Fibroblast of skin of left quadriceps (primary cell): ENCODE results near the gene NTM.
"Not testable (repeated sequence)": the region's sequence is repeated elsewhere in the genome, so short reads cannot be mapped to it uniquely, and the experiment has no call there.

Experiments used
- DNase-seq, 2 experiments: peaks; one replicate each; pipeline ENCODE4 v3.0.0-alpha.2; 2013; ENCODE audit warnings: low read depth in 2 of 2

Gene NTM

DNA sequence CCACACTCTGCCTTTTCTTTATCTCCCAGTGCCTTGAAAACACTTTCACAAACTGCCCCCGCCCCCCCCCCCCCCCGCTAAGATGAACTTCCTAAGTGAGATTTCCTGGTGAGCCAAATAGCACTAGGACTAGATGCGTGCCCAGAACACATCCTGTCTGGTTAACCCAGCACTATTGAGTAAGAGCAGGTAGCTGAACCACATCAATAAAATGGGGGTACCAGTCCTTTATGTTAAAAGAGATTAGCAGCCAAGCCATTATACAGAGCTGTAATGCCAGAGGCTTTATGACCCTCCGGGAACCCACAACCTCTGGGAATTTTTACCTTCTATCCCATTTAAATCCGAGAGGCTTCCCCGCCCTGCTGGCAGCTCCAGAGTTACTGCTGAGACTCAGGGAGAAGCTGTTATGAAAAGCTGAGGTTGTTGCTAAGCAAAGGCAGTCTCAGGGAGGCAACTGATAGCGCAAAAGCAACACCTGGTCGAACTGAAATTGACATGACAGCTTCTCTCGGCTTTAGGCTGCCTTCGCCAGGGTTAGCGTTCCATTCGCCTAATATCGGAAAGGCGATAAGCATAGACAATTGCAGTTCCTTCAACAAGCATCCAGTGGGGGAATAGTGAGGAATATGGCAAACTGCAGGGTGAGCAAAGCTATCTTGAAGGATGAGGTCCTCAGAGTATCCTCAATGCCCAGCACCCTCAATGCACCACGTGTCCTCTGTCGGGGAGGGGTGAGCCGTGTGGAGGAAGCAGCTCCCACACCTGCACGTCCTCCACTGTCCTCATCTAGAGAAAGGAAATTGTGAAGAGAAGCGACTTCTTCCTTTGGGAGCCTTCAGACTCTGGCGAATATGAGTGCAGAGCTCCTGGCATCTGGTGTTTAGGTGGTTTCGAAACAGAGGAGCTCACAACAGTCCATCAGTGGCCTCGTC is 977.0 kb downstream of the NTM start:
- DNase-seq: no peak

DNA sequence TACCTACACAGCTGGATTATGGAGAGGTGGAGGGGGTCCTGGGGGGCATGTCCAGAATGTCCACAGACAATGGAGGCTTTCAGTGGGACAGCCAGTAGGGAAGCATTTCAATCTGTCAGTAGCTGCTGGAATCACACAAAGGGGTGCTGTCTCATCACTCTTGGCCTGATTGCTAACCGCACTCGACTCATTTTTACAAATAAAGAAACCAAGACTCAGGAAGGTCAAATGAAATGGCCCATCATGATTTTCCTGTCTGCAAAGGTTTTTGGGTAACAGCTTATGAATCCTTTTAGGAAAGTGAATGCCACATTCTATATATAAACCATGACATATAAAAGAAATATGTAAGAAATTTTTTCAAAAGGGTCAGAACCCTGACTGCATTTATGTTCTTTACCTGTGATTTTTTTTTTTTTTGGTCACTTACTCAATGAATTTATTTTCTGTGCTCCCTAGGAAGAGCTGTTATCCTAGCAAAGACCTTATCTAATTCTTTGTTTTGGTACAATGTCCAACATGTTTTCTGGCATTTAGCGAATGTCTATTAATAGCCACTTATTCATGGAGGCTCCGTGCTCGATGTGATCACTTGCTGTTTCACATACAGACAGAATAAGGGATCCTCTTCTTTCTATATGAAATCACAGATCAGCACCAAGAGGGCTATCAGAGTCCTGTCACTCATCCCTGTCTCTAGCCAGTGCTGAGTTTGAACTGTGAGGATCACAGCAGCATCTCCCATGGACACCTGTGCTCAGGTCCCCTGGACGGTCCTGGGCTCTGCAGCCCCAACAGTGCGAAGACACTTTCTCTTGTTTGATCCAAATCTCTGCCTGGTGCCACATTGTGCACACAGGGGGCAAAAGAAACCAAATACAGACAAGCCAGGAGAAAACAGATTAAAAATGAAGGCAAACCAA is 979.7 kb downstream of the NTM start:
- DNase-seq: no peak

DNA sequence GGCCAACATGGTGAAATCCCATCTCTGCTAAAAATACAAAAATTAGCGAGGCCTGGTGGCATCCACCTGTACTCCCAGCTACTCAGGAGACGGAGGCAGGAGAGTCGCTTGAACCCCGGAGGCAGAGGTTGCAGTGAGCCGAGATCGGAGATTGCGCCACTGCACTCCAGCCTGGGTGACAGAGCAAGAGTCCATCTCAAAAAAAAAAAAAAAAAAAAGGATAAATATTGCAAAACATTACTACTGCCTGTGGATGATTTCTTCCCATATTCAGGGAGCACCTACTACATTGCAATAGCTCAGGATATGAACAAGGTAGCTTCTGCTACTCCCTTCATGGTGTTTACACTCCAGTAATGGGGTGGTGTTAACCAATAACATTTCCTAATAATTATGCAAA is 980.6 kb downstream of the NTM start:
- DNase-seq: no peak

DNA sequence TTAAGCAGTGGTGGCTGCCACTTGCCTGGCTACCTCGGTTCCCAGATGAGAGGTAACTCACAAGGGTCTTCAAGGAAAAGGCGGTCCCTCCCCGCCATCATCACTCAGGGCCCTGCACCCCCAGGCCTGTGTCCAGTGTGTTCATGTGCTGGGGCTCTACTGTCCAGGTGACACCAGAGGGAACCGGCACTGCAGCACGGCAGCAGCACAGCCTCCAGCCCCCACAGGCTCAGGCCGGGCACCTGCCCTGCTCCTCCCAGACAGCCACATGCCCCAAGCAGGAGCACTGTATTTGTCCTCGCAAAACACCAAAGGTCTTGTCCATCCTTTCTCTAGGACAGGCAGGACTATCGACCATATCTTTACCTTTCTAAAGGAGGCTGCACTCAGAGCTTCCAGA is 982.1 kb downstream of the NTM start:
- DNase-seq: no peak

DNA sequence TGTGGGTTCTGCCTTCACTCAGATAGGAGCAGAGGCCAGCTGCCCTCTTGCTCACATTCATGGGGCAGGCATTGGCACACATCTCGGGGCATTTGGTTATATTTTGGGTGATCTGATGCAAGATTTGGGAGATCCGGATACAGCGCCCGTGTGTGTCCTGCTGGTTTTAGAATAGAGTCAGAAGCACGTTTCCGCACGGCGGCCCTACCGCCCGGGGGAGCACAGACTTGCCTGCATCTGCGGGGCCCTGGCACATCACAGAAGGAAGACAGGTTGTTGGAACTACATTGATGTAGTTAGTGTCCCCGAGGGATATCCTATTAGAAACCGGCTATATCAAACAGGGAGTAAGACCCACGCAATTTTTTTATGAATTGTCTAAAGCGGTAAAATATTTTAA is 982.8 kb downstream of the NTM start:
- DNase-seq: no peak

DNA sequence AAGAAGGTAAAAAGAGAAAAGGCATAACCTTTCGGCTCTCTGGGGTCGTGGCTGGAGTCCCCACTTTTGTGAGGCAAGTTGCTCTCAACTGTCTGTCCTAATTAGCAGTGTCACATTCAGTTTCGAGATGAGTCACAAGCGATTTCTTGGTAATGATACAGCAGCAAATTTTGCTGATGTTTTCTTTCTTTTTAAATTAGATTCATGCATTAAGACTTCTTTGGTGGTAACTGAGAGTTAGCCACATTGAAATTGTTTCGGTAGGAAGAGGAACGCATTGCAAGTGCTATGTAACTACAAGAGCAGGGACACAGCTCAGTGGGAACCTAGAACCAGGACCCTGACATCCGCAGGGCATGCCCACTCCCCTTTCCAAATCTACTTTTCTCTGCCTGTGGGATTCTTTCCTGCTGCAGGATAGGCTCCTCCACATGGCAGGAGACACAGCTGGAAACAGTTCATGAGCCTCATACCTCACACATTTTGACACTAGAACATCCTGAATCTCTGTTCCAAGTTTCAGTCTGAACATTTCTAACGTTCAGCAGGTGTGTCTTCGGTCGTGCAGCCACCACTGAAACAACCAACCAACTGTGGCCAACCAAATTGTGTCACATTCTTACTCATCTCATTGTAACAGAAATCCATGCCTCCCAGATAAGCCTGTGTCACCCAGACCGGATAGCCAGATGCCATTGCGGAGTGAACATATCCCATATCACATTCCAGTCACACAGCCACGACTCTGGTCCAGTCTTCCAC is 987.6 kb downstream of the NTM start:
- DNase-seq: no peak

DNA sequence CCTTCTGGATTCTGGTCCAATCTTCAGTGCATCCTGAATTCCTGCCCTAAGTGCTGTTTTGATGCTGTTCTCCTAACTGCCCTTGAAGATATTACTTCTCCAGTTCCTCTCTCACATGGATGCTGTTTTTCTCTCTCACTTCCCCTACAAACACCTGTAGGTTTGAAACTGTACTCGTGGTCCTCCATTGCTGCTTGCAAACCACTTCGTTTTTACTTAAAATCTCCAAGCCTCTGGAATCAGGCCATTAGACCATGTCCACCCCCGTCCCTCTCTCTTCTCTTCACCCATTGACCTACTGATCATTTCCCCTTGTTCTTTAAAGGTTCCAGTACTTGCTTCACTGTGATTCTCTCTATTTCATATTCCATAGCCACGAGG is 988.1 kb downstream of the NTM start:
- no peak for DNase-seq

DNA sequence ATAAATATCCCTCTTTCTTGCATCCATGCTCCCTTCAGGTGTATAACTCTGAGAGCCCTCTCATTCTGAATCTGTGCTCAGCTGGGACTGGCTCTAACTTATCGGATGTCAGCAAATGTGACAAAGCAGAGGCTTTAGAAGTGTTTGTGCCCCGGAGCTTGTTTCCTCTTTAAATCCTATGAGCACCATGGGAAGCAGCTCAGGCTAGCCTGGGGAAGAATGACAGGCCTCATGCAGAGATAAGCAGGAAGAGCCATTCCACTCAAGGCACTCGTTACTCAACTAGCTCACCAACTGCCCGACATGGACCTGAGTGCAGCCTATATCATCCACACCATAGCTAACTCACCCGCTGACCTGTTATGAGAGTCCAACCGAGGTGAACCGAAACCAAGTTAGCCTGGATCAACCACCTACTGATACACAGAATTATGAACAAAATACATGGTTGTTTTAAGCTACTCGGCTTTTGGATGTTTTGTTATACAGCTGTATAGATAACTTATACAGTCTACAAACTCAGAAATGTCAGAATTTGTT is 990.7 kb downstream of the NTM start:
- DNase-seq: no peak

DNA sequence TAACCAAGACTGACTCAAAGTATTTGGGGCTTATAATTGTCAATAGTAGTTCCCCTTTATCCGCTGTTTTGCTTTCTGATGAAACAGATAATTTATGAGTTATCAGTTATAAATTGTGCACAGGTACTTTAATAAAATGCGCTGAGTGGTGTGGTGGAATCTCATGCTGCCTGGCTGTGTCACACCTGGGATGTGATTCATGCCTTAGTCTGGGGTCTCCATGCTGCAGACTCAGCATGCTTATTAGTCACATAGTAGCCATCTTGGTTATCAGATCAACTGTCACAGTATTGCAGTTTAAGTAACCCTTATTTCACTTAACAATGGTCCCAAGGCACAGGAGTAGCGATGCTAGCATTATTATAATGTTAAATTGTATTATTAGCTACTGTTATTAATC is 995.2 kb downstream of the NTM start:
- no peak for DNase-seq

DNA sequence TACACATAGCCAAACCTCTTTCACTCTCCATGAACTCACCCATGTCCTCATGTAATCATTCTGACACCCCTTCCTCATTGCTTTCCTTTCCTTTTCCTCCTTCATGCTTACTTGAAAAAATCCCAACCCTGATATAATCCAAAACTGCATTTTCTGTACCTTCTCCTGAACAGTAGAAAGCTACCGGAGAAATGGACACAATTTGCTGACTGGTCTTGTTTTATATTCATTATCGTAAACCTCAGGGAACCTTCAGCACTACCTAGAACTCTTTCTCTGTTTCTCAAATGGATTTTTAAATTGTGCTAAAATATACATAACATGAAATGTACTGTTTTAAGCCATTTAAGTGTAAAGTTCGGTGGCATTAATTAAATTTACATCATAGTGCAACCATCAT is 996.9 kb downstream of the NTM start:
- no peak for DNase-seq

DNA sequence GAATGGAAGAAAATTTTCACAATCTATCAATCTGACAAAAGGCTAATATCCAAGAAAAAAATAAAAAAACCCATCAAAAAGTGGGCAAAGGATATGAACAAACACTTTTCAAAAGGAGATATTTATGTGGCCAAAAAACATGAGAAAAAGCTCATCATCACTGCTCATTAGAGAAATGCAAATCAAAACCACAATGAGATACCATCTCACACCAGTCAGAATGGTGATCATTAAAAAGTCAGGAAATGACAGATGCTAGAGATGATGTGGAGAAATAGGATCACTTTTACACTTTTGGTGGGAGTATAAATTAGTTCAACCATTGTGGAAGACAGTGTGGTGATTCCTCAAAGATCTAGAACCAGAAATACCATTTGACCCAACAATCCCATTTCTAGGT is 999.7 kb downstream of the NTM start:
- not testable (repeated sequence) for DNase-seq

DNA sequence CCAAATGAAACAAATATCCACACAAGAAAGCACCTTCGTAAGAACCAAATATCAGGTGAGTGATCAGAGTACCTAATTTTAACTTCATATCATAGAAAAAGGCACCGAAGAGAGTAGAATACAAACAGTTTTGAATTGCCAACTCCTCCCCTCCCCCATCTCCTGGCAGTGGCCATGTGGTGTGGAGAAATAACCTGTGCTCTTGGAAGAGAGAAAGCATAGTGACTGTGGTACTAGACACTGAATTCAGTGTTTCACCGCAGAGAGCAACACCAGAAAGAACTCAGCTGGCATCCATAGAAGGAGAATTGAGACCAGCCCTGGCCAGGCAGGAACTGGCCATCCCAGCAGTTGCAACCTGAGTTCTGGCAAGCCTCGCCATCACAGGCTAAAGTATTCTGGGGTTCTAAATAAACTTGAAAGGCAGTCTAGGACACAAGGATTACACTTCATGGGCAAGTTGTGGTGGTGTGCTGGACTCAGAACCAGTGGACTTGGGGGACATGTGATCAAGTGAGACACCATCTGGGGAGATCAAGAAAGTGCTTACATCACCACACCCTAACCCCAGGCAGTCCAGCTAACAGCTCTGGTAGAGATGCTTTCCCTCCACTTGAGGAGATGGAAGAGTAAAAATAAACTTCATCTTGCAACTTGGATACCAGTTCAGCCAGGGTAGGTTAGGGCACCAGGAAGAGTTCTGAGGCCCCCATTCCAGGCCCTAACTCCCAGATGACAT is 1003.2 kb downstream of the NTM start:
- no peak for DNase-seq

DNA sequence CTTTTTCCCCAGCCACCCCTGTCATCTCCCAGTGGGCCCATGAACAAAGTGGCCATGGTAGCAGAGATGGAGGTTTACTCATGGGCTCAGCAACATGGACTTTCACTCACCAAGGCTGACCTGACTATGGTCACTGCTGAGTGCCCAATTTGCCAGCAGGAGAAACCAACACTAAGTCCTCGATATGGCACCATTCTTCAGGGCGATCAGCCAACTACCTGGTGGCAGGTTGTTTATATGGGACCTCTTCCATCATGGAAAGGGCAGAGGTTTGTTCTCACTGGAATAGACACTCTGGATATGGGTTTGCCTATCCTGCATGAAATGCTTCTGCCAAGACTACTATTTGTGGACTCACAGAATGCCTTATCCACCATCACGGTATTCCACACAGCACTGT is 1009.1 kb downstream of the NTM start:
- DNase-seq: no peak
